HG02938 (cell line): ENCODE measurements around the gene EYA4.

Source experiments
- ATAC-seq: cut with Tn5 transposase; IDR thresholded peaks from one replicate; pipeline ENCODE4 v1.9.1; 2021; ENCODE audit warnings: mild to moderate bottlenecking, moderate library complexity; ENCODE audit not compliant: unreplicated experiment

EYA4 gene

GRCh38 chr6:133277900-133278545 is 36.9 kb downstream of the EYA4 start:
- no peak for ATAC-seq

- no peak for ATAC-seq
These were observed 45.6 kb downstream of the EYA4 start for GRCh38 chr6:133286765-133287164.

GRCh38 chr6:133288662-133289061 is 47.5 kb downstream of the EYA4 start:
- no peak for ATAC-seq

- no peak for ATAC-seq
These were observed 48.7 kb downstream of the EYA4 start for GRCh38 chr6:133289733-133290306.

GRCh38 chr6:133290930-133291329 is 49.8 kb downstream of the EYA4 start:
- ATAC-seq = no peak

- ATAC-seq = no peak
These were observed 50.5 kb downstream of the EYA4 start for GRCh38 chr6:133291671-133292070.

- ATAC-seq = no peak
These were observed 56.5 kb downstream of the EYA4 start for GRCh38 chr6:133297657-133298056.

- ATAC-seq = no peak
These were observed 57.2 kb downstream of the EYA4 start for GRCh38 chr6:133298335-133298734.

- no peak for ATAC-seq
These were observed 57.6 kb downstream of the EYA4 start for GRCh38 chr6:133298801-133299200.

- ATAC-seq = no peak
These were observed 59.7 kb downstream of the EYA4 start for GRCh38 chr6:133300896-133301295.

GRCh38 chr6:133301835-133302234 is 60.7 kb downstream of the EYA4 start:
- ATAC-seq = no peak

GRCh38 chr6:133306931-133307330 is 65.8 kb downstream of the EYA4 start:
- ATAC-seq = no peak

GRCh38 chr6:133309579-133309978 is 68.4 kb downstream of the EYA4 start:
- ATAC-seq = no peak

- ATAC-seq = no peak
These were observed 70.8 kb downstream of the EYA4 start for GRCh38 chr6:133312006-133312405.

- ATAC-seq = no peak
These were observed 71.9 kb downstream of the EYA4 start for GRCh38 chr6:133313068-133313467.

- ATAC-seq = no peak
These were observed 73.8 kb downstream of the EYA4 start for GRCh38 chr6:133314947-133315346.

- no peak for ATAC-seq
These were observed 74.7 kb downstream of the EYA4 start for GRCh38 chr6:133315811-133316210.

- ATAC-seq = no peak
These were observed 76.5 kb downstream of the EYA4 start for GRCh38 chr6:133317704-133318103.

- no peak for ATAC-seq
These were observed 85.4 kb downstream of the EYA4 start for GRCh38 chr6:133326584-133326983.

GRCh38 chr6:133333852-133334251 is 92.7 kb downstream of the EYA4 start:
- no peak for ATAC-seq

GRCh38 chr6:133337308-133337707 is 96.2 kb downstream of the EYA4 start:
- ATAC-seq = no peak

GRCh38 chr6:133339543-133340384 is 98.6 kb downstream of the EYA4 start:
- ATAC-seq = no peak
